Naive B cell (primary cell): ENCODE measurements around the gene GLIS1. TPM values are rescaled to one million over a fixed set of nuclear protein-coding genes. Genes with fewer than 3 reads are reported as not detected.
"Not testable (repeated sequence)": the region's sequence is repeated elsewhere in the genome, so short reads cannot be mapped to it uniquely, and the experiment has no call there.

Experiments
- ATAC-seq, 2 donors: fragments of 150-1000 bp; cut with Tn5 transposase; 2 replicates each; pipeline ENCODE4 v1.10.0; 2021; ENCODE audit warnings: low read depth in 2 of 2, mild to moderate bottlenecking in 2 of 2, moderate library complexity in 2 of 2
- DNase-seq: peaks from one replicate; pipeline ENCODE4 v3.0.0; 2022
- H3K27ac Mint-ChIP-seq, 6 donors: one replicate each; pipeline ENCODE4 v1.8.0; 2020 to 2022; ENCODE audit warnings: mild to moderate bottlenecking in 6 of 6, mixed read lengths in 6 of 6, moderate library complexity in 5 of 6, inconsistent platforms in 2 of 6
- H3K27me3 Mint-ChIP-seq, 3 donors: one replicate each; pipeline ENCODE4 v1.8.0; 2021 to 2022; ENCODE audit warnings: mixed read lengths in 3 of 3, mild to moderate bottlenecking in 1 of 3
- H3K36me3 Mint-ChIP-seq, 2 donors: one replicate each; pipeline ENCODE4 v1.8.0; 2020 to 2022; ENCODE audit warnings: mixed read lengths in 2 of 2, inconsistent platforms in 1 of 2, mild to moderate bottlenecking in 1 of 2
- H3K4me1 Mint-ChIP-seq, 3 donors: one replicate each; pipeline ENCODE4 v1.8.0; 2020 to 2022; ENCODE audit warnings: mixed read lengths in 3 of 3, inconsistent platforms in 1 of 3, mild to moderate bottlenecking in 1 of 3, moderate library complexity in 1 of 3
- H3K4me3 Mint-ChIP-seq, 8 donors: one replicate each; pipeline ENCODE4 v1.8.0; 2020 to 2022; ENCODE audit warnings: mild to moderate bottlenecking in 8 of 8, mixed read lengths in 8 of 8, moderate library complexity in 8 of 8, inconsistent platforms in 2 of 8
- H3K9me3 Mint-ChIP-seq, 7 donors: one replicate each; pipeline ENCODE4 v1.8.0; 2020 to 2022; ENCODE audit warnings: mixed read lengths in 7 of 7, mild to moderate bottlenecking in 5 of 7, inconsistent platforms in 2 of 7, moderate library complexity in 1 of 7
- polyA plus RNA-seq, 6 donors: library from polyadenylated mRNA; unstranded; fragments of 300-500 nt; fragmentation: Illumina TruSeq; gene quantifications; one replicate each; pipeline ENCODE4 v1.2.3, GENCODE V29; 2021; ENCODE audit warnings: low read depth in 6 of 6

GLIS1 gene
- polyA plus RNA-seq, 6 donors from 2014 or later = not detected

DNA sequence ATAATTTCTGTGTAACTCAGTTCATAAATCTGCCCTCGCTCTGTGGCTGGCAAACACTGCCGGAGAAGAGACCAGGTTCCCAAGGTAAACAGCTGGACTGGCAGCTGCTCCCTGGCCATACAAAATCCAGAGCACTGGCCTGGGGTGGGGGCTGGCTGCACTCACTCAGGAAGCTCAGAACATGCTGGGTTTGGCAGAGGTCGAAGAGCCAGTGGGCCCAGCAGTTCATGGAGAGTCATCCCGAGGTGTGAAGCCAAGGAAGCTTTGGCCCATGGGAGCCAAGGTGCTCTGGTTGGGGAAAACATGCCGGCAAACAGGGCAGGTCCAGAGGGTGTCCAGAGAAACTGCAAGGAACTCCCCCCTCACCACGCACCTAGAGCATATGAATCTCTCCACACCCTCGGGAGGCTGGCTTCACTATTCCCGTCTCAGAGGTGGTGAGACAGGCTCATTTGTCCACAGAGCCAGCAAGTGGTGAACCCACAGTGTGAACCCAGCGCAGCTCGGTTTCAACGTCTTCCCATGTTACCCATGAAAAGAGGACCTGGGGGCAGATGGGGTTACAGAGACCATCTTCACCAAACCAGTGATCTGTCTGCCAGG, 177.4 kb downstream of the GLIS1 start:
- Mint-ChIP-seq H3K27ac (no peak overlapping the region), H3K27me3 (peaks cover 14 to 40% (median 33%) of the 10 kb centered on the region in 3 donors), H3K4me3 (no peak overlapping the region), H3K36me3 (peaks cover 0 to under 1% of the 10 kb centered on the region in 2 donors), H3K9me3 (peaks cover 0 to 3% (median 0%) of the 10 kb centered on the region in 7 donors), H3K4me1 (no peaks in the 10 kb centered on the region)
- ATAC-seq (no peak), DNase-seq (no peak)

DNA sequence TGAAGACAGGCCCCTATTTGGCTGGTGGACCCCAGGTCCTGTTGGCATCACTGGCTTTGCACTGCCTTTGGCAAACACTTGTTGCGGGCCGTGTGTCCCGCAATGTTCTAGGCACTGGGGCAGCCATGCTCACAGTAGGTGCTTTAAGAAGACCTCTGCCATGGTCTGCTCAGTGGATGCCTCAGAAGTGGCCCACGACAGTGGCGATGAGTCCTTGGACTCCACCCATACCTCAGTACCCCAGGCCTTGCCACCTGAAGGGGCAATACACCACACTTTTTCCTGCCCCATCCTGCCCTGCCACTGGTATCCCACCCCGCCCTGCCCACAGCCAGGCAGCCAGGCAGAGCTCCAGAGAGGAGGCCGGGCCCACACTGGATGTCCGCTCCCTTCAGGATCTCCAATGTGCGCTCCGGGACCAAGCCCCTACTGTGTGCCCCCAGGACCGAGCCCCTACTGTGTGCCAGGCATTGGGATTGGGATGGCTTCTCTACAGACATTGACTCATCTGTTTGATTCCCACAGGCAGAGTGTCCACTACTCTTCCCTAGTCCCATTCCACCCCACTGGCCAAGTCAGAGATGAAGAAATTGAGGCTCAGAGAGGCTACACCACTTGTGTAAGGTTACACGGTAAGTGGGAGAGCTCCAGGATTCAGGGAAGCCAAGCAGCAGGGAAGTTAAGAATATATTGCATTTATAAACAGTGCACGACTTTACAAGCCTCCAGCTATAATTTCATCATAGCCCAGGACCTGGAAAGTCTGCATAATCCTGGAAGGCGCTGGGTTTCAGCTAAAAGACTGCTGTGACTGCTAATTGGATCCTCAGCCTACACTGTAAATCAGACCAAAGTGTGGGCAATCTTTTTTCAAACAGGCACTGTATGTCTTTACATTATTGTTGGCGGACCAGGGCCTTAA, 178.1 kb downstream of the GLIS1 start:
- peaks cover 11 to 40% (median 33%) of the 10 kb centered on the region in 3 donors for H3K27me3 Mint-ChIP-seq
- ATAC-seq = no peak
- no peaks in the 10 kb centered on the region for H3K36me3 Mint-ChIP-seq
- no peaks in the 10 kb centered on the region for H3K4me1 Mint-ChIP-seq
- no peak overlapping the region for H3K4me3 Mint-ChIP-seq
- no peak for DNase-seq
- H3K9me3 Mint-ChIP-seq = peaks cover 0 to 1% (median 0%) of the 10 kb centered on the region in 7 donors
- no peak overlapping the region for H3K27ac Mint-ChIP-seq

DNA sequence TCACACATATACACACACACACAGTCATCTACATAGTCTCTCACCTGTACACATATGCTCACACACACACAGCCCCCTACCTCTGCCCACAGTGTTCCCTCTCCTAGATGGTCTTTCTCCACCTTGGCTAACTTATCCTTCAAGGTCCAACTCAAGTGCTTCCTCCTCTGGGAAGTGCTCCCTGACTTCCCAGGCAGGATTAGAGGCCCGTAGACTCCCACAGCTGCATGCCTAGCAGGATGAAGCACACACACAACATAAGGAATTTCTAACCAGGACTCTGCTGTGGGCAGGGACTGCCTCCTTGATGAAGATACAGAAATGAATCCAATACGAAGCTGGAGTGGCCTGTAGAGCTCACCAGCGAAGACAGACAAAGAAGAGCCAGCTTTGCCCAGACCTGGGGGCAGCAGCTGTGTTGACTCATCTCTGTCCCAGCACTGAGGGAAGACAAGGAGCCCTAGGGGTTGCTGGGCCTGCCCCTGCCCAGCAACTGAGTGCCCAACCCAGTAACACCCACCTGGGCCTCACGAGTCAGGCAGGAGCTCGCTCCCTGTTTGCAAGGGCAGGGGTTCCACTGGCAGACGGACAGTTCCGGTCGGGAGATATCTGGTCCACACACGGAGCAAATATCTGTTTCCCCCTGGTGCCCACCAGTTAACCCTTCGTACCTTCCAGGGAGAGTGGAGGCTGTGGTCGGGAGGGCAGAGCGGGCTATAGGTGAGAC, 178.9 kb downstream of the GLIS1 start:
- H3K27ac Mint-ChIP-seq = no peak overlapping the region
- no peaks in the 10 kb centered on the region for H3K36me3 Mint-ChIP-seq
- peaks cover 11 to 40% (median 29%) of the 10 kb centered on the region in 3 donors for H3K27me3 Mint-ChIP-seq
- DNase-seq (no peak), ATAC-seq (no peak)
- no peaks in the 10 kb centered on the region for H3K4me1 Mint-ChIP-seq
- no peak overlapping the region for H3K4me3 Mint-ChIP-seq
- peaks cover 0 to 1% (median 0%) of the 10 kb centered on the region in 7 donors for H3K9me3 Mint-ChIP-seq

DNA sequence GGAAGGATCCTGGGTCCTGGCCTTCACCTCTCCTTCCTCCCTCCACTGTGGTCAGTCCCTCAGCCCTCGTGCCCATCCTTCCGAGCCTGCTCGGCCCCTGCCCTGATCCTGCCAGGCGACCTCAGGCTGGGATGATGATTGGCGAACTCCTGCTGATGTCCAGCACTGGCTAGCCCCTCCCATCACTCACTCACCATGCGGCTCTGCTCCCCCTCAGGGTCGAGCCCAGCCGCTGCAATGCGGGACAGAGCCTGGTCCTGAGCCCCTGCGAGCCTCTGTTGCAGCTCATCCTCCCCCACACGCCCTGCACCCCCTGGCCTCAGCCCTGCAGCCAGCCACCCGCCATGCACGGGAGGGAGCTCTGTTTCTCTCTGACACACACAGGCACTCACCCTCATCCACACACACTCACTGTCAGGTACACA, 179.6 kb downstream of the GLIS1 start:
- no peak overlapping the region for H3K4me3 Mint-ChIP-seq

DNA sequence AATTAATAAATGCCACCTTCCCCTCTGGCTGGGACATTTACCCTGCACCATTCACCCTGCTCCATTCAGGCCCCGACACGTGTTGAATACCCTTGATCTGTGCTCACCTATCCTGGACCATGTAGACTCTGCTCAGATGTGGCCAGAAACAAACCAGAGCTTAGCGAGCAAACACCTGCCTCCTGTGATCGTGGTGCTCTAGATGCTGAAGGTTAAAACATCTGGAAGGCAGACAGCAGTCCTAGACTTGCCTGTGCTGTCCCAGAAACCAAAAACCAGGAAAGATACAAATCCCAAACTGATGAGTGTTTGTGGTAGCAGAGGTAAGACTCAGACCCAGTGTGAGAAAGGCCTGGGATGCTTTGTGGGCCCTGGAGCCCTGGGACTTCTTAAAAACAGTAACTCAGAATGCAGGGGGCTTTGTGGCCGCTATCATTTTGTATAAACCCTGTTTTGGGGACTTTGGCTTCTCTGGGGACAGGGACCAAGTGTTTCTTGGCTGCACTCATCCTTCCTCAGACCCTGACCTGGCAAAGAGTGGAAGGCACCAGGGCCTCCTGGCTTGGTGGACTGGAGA, 180.1 kb downstream of the GLIS1 start:
- no peak for ATAC-seq
- Mint-ChIP-seq H3K4me3 (no peak overlapping the region), H3K27ac (no peak overlapping the region), H3K36me3 (no peaks in the 10 kb centered on the region), H3K4me1 (no peaks in the 10 kb centered on the region), H3K27me3 (peaks cover 11 to 36% (median 23%) of the 10 kb centered on the region in 3 donors), H3K9me3 (peaks cover 0 to 1% (median 0%) of the 10 kb centered on the region in 7 donors)
- DNase-seq = no peak

More for the DNA sequence above, 179.6 kb downstream of the GLIS1 start:
- Mint-ChIP-seq H3K36me3 (no peaks in the 10 kb centered on the region), H3K4me1 (no peaks in the 10 kb centered on the region), H3K27me3 (peaks cover 11 to 40% (median 27%) of the 10 kb centered on the region in 3 donors), H3K9me3 (peaks cover 0 to 1% (median 0%) of the 10 kb centered on the region in 7 donors), H3K27ac (no peak overlapping the region)
- ATAC-seq = no peak
- no peak for DNase-seq

DNA sequence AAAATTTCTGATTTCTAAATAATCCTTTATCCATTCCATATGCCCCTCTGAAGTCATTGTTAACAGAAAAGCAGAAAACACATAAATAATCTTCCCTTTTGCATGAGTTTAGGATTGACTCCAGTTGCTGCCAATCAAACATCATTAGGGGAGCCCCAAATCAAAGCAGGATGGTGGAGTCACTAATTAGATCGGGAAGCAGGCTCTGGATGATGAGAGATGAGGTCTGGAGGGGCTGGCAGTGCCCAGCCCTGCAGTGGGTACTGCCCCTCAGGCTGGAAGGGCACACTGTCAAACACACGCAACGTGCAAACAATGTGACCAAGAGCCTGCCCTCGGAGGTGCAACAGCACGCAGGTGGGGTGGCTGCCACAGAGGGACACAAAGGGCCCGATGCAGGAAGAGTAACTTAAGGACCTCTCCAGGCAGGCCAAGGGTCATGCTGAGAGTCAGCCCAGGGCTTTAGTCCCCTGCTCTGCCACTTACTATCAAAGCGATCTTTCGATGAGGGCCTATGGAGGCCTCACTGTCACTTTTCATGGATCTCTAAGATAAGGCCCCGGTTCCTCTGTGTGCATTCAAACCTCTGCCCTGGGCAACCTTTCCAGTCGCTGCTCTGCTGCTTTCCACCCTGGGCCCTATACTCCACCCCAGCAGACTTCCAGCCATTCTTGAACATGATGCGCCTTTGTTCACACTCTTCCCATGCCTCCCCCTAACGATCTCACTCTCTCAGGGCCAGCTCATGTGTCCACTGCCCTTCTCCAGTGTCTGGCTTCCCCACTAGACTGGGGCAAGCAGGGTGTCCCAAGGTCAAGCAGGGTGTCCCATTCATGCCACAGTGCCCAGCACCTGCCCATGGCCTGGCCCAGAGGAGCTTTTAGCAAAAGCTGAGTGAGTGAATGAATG, 180.9 kb downstream of the GLIS1 start:
- Mint-ChIP-seq H3K4me3 (no peak overlapping the region), H3K27me3 (peaks cover 11 to 29% (median 18%) of the 10 kb centered on the region in 3 donors), H3K9me3 (peaks cover 0 to 1% (median 0%) of the 10 kb centered on the region in 7 donors), H3K27ac (peak overlapping the region in 2 of 6 donors; percentile 25 to 26), H3K36me3 (no peaks in the 10 kb centered on the region), H3K4me1 (no peaks in the 10 kb centered on the region)
- ATAC-seq (no peak), DNase-seq (no peak)

DNA sequence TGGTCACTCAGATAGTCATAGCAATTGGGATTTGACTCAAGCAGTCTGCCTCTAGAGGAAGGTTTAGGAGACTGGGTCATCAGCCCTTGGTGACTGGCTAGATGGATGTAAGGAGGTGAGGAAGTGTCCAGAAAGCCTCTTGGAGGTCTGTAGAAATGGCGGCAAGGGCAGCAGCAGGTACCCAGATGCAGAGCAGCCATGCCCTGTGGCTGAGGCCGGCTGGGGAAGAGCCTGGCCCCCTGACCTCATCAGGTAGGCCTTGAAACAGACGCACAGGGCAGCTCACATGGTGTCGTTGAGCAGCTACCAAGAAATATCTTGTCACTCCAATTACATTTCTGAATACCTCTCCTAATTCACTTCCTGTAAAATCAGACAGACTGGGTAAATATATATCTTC, 181.6 kb downstream of the GLIS1 start:
- ATAC-seq = no peak
- Mint-ChIP-seq H3K9me3 (peaks cover 0 to 1% (median 0%) of the 10 kb centered on the region in 7 donors), H3K4me3 (no peak overlapping the region), H3K27ac (no peak overlapping the region), H3K36me3 (no peaks in the 10 kb centered on the region), H3K4me1 (no peaks in the 10 kb centered on the region), H3K27me3 (peaks cover 5 to 25% (median 11%) of the 10 kb centered on the region in 3 donors)
- DNase-seq = no peak

DNA sequence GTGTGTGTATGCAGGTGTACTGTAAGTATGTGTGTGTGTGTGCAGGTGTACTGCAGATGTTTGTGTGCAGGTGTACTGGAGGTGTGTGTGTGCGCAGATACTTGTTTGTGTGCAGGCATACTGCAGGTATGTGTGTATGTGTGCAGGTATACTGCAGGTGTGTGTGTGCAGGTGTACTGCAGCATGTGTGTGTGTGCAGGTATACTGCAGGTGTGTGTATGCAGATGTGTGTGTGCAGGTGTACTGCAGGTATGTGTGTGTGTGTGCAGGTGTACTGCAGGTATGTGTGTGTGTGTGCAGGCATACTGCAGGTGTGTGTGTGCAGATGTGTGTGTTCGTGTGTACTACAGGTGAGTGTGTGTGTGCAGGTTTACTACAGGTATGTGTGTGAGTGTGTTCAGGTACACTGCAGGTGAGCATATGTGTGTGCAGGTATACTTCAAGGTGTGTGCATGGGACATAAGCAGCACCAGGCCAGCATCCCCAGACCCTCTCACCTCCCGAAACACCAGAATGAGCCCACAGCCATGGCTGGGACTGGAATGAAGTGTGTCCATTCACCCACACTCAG, 182.2 kb downstream of the GLIS1 start:
- DNase-seq (no peak), ATAC-seq (no peak)
- Mint-ChIP-seq H3K27me3 (peaks cover 5 to 25% (median 5%) of the 10 kb centered on the region in 3 donors), H3K9me3 (peaks cover 0 to 1% (median 0%) of the 10 kb centered on the region in 7 donors), H3K36me3 (no peaks in the 10 kb centered on the region), H3K27ac (no peak overlapping the region), H3K4me3 (no peak overlapping the region), H3K4me1 (no peaks in the 10 kb centered on the region)

DNA sequence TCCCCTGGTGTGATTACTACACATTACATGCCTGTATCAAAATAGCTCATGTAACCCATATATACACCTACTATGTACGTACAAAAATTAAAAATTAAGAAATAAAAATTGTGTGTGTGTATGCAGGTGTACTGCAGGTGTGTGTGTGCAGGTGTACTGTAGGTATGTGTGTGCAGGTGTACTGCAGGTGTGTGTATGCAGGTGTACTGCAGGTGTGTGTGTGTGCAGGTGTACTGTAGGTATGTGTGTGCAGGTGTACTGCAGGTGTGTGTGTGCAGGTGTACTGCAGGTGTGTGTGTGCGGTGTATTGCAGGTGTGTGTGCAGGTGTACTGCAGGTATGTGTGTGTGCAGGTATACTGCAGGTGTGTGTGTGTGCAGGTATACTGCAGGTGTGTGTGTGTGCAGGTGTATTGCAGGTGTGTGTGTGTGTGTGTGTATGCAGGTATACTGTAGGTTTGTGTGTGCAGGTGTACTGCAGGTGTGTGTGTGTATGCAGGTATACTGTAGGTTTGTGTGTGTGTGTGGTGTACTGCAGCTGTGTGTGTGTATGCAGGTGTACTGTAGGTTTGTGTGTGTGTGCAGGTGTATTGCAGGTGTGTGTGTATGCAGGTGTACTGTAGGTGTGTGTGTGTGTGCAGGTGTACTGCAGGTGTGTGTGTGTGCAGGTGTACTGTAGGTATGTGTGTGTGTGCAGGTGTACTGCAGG, 183.2 kb downstream of the GLIS1 start:
- not testable (repeated sequence) for H3K36me3 Mint-ChIP-seq, DNase-seq, H3K9me3 Mint-ChIP-seq, H3K4me3 Mint-ChIP-seq, H3K27ac Mint-ChIP-seq, H3K4me1 Mint-ChIP-seq, ATAC-seq
- H3K27me3 Mint-ChIP-seq = peaks cover 1 to 29% (median 5%) of the 10 kb centered on the region in 3 donors

DNA sequence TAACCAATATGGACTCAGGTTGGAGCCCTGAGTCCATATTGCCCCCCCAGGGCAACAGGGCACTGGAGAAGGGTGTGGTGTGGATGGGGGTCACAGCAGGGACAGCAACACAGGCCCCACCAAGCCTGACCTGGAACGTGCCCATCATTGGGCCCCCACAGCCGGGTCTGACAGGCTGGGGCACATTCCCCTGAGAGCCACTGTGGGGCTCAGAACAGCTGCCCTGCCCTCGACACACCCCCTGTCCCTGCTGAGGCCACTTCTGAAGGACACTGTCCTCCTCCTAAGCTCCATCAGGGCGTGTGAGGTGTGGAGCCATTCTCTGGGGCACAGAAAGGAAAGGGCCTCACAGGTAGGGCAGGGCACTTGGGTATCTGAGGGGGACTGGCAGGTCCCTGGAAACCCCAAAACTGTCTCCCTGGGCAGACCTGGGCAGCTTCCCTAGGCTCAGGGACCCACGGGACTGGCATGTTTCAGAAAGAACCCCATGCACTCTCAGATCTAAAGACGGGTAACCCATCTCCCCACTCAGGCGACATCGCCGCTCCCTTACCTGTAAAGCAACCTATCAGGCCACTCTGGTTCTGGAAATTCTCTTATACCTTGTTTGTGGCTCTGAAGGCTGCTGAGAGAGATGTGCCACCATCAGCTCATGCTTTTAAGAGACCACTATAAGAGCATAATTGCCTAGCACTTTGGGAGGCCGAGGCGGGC, 184.2 kb downstream of the GLIS1 start:
- no peak overlapping the region for H3K4me3 Mint-ChIP-seq
- DNase-seq (no peak), ATAC-seq (no peak)
- peaks cover 0 to 1% (median 0%) of the 10 kb centered on the region in 7 donors for H3K9me3 Mint-ChIP-seq
- H3K36me3 Mint-ChIP-seq = no peaks in the 10 kb centered on the region
- no peaks in the 10 kb centered on the region for H3K4me1 Mint-ChIP-seq
- peaks cover 0 to 24% (median 1%) of the 10 kb centered on the region in 3 donors for H3K27me3 Mint-ChIP-seq
- no peak overlapping the region for H3K27ac Mint-ChIP-seq
